ENCODE results near the gene GKAP1. TPM values are rescaled to one million over a fixed set of nuclear protein-coding genes. Genes with fewer than 3 reads are reported as not detected.
A peak's percentile ranks its signal among the peaks of the same experiment; 100 is the strongest.
"Not testable (repeated sequence)": the region's sequence is repeated elsewhere in the genome, so short reads cannot be mapped to it uniquely, and the experiment has no call there.

The GKAP1 gene
- total RNA-seq: 6.4 TPM

- peak; percentile 91 for ATAC-seq
- DNase-seq (ENCODE audit: low spot score): peak; percentile 90
Measured at GRCh38 chr9:83817356-83818278, at the start of gene GKAP1. TSS of gene GKAP1 (minus strand) at chr9:83817769. CDS start at chr9:83806517, 11,252 bp downstream.

DNA sequence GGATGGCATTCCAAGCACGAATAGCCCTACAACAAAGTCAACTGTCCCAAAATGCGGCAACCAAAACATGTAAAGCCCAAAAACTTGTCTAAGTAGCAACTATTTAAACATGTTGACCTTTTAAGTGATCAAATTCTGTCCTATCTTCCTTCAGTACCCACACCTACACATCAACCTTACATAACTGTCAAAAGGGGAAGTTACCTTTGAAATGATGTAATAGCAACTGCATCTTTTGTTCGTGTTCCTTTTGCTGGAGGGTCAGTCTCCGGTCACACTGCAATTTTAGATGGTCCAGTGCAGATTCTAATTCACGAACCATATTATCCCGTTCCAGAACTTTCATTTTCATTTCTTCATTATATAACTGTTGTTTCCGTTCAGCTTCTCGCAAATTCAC is 32.3 kb upstream of the GKAP1 start:
- ATAC-seq; DNase-seq (ENCODE audit: low spot score): not testable (repeated sequence)

- peak; percentile 98 for ATAC-seq
- not testable (repeated sequence) for DNase-seq (ENCODE audit: low spot score)
Measured at GRCh38 chr9:83837070-83837643, 19.6 kb upstream of the GKAP1 start.

DNA sequence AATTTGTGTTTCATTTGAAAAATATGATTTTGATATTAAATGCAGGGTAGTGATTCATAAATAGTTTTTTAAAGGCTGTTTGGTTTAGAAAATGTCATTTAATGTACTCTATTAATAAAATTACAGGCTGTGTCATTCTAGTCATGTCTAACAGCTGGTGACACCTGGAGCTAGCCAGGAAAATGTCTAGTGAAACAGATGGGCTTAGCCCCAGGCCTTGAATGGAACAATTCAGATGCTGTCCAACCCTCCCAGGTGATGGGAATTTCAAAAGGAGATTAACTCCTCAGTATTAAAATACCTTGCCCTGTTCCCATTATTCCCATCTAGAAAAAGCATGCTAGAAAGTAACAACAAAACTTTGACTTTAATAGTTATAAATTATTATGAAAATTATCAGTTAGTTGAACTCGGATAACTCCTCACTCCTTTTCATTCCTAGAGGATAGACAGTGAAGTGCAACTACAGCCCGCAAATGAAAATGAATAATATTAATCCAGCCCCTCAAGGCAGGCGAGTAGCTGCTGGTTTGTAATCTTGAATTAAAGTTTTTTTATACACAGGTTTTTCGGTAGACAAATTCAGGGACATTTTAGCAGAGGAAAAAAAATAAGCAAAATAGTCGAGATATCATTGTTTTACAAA is 13.0 kb upstream of the GKAP1 start:
- DNase-seq (ENCODE audit: low spot score); ATAC-seq: not testable (repeated sequence)

- DNase-seq (ENCODE audit: low spot score); ATAC-seq: not testable (repeated sequence)
Measured at GRCh38 chr9:83824986-83825623, 7.5 kb upstream of the GKAP1 start.

GRCh38 chr9:83817011-83817355 is 586 bp downstream of the GKAP1 start:
- DNase-seq (ENCODE audit: low spot score): not testable (repeated sequence)

DNA sequence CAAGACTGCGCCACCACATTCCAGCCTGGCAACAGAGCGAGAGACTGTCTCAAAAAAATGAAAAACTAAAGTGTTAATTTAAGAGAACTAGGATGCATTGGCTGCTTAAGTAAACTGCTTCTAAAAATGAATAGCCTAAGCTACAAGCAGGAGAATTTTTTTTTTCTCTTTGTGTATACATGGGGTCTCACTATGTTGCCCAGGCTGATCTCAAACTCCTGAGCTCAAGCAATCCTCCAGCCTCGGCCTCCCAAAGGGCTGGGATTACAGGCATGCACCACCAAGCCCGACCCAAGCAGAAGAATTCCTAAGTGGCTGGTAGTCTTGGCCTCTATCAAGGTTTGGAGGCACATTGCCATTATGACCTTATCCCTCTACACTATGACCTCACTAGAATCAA is 2.4 kb downstream of the GKAP1 start:
- ATAC-seq; DNase-seq (ENCODE audit: low spot score): not testable (repeated sequence)

More at GRCh38 chr9:83817011-83817355, 586 bp downstream of the GKAP1 start:
- ATAC-seq: not testable (repeated sequence)

DNA sequence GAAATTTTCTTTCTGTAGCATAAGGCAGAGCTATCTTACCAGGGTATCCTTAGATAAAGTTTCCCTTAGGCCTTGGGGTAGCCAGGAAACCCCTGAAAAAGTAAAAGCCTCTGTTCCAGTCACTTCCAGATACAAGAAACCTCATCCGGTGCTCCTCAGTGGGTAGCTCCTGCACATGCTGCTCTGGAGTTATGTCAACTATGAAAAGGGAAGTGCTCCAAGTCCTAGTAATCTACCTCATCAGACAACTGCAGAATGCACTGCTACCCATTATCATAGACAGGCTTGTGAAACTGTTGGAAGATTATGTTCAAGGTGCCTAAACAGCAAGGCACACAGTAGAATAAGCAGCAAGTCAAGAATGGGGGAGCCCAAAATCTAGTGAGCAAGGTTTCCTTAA is 8.4 kb downstream of the GKAP1 start:
- ATAC-seq; DNase-seq (ENCODE audit: low spot score): not testable (repeated sequence)

- ATAC-seq; DNase-seq (ENCODE audit: low spot score): not testable (repeated sequence)
Measured at GRCh38 chr9:83804454-83804853, 13.1 kb downstream of the GKAP1 start.

DNA sequence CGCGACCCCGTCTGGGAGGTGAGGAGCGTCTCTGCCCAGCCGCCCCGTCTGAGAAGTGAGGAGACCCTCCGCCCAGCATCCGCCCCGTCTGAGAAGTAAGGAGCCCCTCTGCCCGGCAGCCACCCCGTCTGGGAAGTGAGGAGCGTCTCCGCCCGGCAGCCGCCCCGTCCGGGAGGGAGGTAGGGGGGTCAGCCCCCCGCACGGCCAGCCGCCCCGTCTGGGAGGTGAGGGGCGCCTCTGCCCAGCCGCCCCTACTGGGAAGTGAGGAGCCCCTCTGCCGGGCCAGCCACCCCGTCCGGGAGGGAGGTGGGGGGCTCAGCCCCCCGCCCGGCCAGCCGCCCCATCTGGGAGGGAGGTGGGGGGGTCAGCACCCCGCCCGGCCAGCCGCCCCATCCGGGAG is 13.6 kb downstream of the GKAP1 start:
- not testable (repeated sequence) for DNase-seq (ENCODE audit: low spot score); ATAC-seq

DNA sequence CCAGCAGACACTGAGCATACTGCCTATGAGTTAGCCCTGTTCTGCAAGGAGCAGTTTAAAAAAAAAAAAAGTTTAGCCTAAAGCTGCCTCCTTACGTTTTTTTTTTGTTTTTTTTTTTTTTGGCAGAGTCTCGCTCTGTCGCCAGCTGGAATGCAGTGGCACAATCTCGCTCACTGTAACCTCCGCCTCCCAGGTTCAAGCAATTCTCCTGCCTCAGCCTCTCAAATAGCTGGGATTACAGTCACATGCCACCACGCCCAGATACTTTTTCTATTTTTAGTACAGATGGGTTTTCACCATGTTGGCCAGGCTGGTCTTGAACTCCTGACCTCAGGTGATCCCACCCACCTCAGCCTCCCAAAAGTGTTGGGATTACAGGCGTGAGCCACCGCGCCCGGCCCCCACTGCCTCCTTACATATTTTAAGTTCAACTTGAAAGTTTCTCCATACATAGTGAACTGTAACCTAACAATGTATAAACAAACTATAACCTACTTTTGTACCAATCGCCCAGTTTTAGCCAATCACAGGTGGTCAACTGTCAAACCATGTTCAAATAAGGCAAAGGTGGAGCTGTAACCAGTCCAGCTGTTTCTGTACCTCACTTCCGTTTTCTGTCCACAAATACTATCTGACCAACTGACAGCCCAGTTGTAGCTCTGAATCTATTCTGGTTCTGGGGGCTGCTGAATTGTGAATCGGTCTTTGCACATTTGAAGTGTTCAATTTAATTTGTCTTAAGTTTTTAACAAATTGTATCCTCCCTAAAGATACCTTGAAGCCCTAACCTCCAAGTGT is 17.1 kb downstream of the GKAP1 start:
- DNase-seq (ENCODE audit: low spot score) (no peak), ATAC-seq (no peak)

DNA sequence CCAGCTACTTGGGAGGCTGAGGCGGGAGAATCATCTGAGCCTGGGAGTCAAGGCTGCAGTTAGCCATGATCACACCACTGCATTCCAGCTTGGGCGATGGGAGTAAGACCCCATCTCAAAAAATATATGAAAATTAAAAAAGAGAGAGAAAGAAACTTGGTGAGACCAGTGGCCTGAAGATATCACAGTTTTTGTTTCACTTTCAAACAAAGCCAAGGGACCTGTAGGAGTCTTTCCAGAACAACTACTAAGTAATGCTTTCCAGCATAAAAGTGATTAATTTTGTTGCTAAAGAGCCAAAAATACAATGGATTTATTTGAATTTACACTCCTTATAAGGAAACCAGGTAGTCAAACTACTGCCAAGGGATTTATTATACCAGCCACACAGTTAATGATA is 23.5 kb downstream of the GKAP1 start:
- DNase-seq (ENCODE audit: low spot score): no peak
- no peak for ATAC-seq

GRCh38 chr9:83792746-83793145 is 24.8 kb downstream of the GKAP1 start:
- no peak for DNase-seq (ENCODE audit: low spot score)
- no peak for ATAC-seq

- no peak for DNase-seq (ENCODE audit: low spot score)
- no peak for ATAC-seq
Measured at GRCh38 chr9:83778164-83778563, 39.4 kb downstream of the GKAP1 start.

GRCh38 chr9:83775932-83776331 is 41.6 kb downstream of the GKAP1 start:
- ATAC-seq: no peak
- no peak for DNase-seq (ENCODE audit: low spot score)

- no peak for ATAC-seq
- DNase-seq (ENCODE audit: low spot score): no peak
Measured at GRCh38 chr9:83772860-83773259, 44.7 kb downstream of the GKAP1 start.

DNA sequence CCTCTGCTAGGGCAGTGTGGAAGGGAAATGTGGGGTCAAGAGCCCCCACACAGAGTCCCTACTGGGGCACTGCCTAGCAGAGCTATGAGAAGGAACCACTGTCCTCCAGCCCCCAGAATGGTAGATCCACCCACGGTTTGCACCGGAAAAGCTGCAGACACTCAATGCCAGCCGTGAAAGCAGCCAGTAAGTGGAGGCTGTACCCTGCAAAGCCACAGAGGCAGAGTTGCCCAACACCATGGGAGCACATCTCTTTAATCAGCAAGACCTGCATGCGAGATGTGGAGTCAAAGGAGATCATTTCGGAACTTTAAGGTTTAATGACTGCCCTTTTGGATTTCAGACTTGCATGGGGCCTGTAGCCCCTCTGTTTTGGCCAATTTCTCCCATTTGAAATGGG is 52.2 kb downstream of the GKAP1 start:
- ATAC-seq (no peak), DNase-seq (ENCODE audit: low spot score) (no peak)

- no peak for ATAC-seq
- DNase-seq (ENCODE audit: low spot score): no peak
Measured at GRCh38 chr9:83754383-83754977, 63.1 kb downstream of the GKAP1 start.

DNA sequence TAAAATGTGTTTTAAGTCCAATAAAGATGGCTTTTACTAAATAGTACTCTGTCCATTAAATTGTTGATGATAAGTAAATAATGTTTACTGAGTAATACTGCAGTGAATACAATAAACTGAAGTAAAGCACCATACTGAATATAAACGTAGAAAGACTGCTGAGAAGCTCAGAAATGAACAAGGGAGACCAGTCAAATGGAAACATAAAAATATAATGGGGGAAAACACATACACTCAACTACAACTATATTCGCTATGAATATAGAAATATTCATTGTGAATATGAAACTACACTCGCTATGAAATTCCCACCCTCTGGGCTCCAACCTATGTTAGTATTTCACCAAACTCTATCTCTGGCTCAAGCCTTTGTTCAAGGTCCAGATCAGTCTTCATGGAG is 67.9 kb downstream of the GKAP1 start:
- DNase-seq (ENCODE audit: low spot score): no peak
- ATAC-seq: no peak

DNA sequence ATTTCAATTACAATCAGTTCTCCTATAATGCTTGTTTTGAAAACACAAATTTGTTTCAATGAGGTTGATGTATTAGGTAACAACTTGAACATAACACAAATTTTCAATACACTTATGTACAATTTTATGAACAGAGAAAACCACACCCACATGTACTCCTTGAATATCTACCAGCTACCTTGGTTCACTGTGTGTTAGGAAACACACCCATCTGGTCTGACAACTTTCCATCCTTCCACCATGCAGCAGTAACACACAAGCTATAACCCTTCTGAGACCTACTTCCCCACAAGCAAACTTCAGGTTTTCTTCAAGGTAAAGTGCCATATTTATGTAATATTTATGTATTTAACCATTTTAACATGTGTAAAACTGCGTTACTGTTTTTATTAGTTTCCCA is 73.4 kb downstream of the GKAP1 start:
- DNase-seq (ENCODE audit: low spot score) (no peak), ATAC-seq (no peak)
